ENCODE data around the gene GTF2IRD1.
"Not testable (repeated sequence)": the region's sequence is repeated elsewhere in the genome, so short reads cannot be mapped to it uniquely, and the experiment has no call there.

GTF2IRD1 gene

DNA sequence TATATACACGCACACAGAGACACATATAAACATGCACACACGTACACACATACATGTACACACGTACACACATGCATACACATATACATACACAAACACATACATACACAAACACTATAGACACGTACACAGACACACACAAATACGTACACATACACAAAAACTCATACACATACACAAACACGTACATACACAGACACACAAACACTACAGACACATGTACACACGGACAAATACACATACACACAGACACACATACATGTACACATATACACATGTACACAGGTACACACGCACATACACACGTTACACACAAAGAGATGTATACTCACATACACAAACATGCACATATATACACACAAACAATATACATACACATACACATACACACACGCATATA lies 35.2 kb upstream of the GTF2IRD1 start:
- no peak for DNase-seq (ENCODE audit: low read depth in 2 of 2)
- TF ChIP-seq, protein P1, sequence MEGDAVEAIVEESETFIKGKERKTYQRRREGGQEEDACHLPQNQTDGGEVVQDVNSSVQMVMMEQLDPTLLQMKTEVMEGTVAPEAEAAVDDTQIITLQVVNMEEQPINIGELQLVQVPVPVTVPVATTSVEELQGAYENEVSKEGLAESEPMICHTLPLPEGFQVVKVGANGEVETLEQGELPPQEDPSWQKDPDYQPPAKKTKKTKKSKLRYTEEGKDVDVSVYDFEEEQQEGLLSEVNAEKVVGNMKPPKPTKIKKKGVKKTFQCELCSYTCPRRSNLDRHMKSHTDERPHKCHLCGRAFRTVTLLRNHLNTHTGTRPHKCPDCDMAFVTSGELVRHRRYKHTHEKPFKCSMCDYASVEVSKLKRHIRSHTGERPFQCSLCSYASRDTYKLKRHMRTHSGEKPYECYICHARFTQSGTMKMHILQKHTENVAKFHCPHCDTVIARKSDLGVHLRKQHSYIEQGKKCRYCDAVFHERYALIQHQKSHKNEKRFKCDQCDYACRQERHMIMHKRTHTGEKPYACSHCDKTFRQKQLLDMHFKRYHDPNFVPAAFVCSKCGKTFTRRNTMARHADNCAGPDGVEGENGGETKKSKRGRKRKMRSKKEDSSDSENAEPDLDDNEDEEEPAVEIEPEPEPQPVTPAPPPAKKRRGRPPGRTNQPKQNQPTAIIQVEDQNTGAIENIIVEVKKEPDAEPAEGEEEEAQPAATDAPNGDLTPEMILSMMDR (IDR thresholded peaks at IDR 0.05; ENCODE audit: low read depth, low read length), result no peak
- no peak overlapping the region for H3K4me3 ChIP-seq (replicated peaks in 1 of 2; ENCODE audit: low read depth in 2 of 2, low read length in 2 of 2)

DNA sequence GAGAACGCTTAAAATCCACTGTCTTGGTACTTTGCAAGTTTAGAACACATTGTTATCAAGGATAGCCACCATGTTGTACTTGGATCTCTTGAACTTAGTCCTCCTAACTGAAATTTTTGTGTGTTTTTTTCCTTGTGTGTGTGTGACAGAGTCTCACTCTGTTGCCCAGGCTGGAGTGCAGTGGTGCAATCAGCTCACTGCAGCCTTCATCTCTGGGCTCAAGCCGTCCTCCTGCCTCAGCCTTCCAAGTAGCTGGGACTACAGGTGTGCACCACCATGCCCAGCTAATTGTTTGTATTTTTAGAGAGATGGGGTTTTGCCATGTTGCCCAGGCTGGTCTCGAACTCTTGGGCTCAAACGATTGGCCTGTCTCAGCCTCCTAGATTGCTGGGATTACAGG lies 34.5 kb upstream of the GTF2IRD1 start:
- H3K4me3 ChIP-seq (replicated peaks in 1 of 2; ENCODE audit: low read depth in 2 of 2, low read length in 2 of 2); DNase-seq (ENCODE audit: low read depth in 2 of 2): not testable (repeated sequence)

DNA sequence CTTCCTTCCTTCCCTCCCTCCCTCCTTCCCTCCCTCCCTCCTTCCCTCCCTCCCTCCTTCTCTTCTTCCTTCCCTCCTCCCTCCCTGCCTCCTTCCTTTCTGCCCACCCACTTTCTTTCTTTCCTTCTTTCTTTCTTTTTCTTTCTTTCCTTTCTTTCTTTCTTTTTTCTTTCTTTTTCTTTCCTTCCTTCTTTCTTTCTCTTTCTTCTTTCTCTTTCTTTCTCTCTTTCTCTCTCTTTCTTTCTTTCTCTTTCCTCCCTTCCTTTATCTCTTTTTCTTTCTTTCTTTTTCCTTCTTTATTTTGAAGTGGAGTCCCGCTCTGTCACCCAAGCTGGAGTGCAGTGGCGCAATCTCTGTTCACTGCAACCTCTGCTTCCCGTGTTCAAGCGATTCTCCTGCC lies 33.7 kb upstream of the GTF2IRD1 start:
- H3K4me3 ChIP-seq (replicated peaks in 1 of 2; ENCODE audit: low read depth in 2 of 2, low read length in 2 of 2), result no peak overlapping the region
- TF ChIP-seq, protein P1 (IDR thresholded peaks at IDR 0.05; ENCODE audit: low read depth, low read length), result no peak
- no peak for DNase-seq (ENCODE audit: low read depth in 2 of 2)

DNA sequence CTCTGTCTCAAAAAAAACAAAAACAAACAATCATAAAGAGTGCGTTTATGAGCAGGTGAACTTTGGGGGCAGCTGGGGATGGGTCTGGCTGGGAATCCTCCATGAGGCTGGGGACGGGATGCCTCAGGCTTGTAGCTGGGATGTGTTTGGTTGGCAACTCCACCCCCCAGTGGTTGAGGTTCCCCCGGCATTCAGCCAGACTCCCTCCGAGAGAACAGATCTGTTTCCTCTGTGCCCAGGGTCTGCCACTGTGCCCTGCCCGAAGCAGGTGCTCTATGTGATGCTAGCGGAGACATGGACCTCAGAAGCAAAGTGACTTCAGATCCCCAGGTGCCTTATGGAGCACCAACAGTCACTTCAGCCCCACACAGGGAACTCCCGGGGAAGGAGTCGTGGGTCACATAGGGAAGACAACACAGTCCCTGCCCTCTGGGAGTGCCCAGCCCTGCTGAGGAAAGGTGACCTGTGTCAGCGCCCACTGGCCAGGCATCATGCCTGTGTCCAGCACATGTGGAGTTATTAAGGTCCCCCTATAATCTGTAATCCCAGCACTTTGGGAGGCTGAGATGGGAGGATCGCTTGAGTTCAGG lies 29.3 kb upstream of the GTF2IRD1 start:
- DNase-seq (ENCODE audit: low read depth in 2 of 2), result no peak
- TF ChIP-seq, protein P1 (IDR thresholded peaks at IDR 0.05; ENCODE audit: low read depth, low read length), result no peak

DNA sequence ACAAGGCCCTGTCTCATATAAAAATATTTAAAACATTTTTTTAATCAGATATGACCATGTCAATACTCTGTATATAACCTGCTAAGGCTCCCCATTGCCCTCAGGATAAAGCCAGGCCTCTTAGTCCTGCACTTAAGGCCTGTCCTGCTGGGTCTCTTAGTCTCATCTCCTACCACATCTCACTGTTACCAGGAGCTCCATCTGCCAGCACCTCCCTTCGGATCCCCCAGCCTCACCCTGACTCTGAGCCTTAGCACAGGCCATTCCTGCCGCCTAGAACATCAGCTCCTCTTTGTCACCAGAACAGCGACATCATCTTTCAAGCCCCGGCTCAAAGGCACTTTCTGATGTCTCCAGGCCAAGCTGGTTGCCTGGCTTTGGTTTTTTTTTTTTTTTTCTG lies 25.7 kb upstream of the GTF2IRD1 start:
- DNase-seq (ENCODE audit: low read depth in 2 of 2), result no peak
- TF ChIP-seq, protein P1 (IDR thresholded peaks at IDR 0.05; ENCODE audit: low read depth, low read length), result no peak
- no peak overlapping the region for H3K4me3 ChIP-seq (replicated peaks in 1 of 2; ENCODE audit: low read depth in 2 of 2, low read length in 2 of 2)

More for the DNA sequence above, 29.3 kb upstream of the GTF2IRD1 start:
- H3K4me3 ChIP-seq (replicated peaks in 1 of 2; ENCODE audit: low read depth in 2 of 2, low read length in 2 of 2), result no peak overlapping the region

DNA sequence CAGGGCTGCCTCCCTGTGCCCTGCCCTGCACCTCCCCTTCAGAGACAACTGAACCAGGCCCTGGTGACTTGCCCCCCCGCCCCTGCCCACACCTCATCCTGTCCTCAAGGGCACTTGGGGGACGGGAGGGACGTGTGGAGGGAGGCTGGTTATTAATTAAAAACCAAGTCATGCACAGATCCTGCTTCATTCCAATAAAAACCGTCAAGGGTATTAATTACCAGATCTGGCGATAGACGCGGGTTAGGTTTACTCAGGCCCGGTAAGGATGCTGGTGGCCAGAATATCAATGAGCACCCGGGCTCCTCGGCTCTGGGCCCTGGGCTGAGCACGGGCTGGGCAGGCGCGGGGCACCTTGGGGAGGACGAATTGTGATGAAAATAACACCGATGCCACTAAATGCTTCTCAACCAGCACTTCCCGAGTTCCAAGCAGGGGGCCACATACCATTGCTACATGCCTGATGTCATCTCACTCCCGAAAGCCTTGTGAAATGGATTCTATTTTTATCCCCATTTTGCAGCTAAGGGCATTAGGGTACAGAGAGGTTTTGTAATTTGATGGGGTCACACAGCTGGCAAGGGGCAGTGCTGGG lies 24.5 kb upstream of the GTF2IRD1 start:
- DNase-seq (ENCODE audit: low read depth in 2 of 2), result peak; percentile 66 to 80
- H3K4me3 ChIP-seq (replicated peaks in 1 of 2; ENCODE audit: low read depth in 2 of 2, low read length in 2 of 2), result no peak overlapping the region
- TF ChIP-seq, protein P1 (IDR thresholded peaks at IDR 0.05; ENCODE audit: low read depth, low read length), result no peak

DNA sequence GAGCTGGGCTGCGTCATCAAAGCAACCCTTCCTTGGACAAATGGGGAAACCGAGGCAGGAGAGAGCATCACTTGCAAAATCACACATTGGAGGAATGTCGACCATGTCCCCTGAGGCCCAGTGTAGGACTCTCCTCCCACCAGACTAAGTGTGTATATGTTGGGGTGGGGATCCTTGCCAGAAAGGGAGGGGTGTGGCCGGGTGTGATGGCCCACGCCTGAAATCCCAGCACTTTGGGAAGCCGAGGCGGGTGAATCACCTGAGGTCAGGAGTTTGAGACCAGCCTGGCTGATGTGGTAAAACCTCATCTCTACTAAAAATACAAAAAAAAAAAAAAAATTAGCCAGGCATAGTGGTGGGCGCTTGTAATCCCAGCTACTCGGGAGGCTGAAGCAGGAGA lies 23.3 kb upstream of the GTF2IRD1 start:
- DNase-seq (ENCODE audit: low read depth in 2 of 2); H3K4me3 ChIP-seq (replicated peaks in 1 of 2; ENCODE audit: low read depth in 2 of 2, low read length in 2 of 2): not testable (repeated sequence)

DNA sequence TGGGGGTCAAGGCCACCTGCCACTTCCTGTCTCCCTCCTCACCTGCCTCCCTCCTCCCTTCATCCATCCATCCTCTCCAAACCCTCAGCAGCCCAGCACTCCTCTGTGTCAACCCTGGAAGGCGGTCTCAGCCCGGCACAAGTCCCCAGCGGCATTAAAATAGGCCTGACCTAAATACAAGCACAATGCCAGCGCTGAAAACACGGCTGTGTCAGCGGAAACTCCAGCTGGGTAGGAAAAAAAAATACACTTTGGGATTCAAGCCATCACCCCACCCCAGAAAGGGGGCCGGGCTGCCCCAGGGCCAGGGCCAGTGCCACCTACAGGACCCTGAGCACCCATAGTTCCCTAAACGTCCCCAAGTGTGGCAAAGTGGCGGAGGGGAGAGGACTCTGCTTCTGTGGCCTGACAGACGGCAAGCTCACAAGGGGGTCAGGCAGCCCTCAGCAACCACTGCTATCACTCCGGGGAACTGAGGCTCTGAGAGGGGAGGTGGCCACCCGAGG lies 22.7 kb upstream of the GTF2IRD1 start:
- no peak for DNase-seq (ENCODE audit: low read depth in 2 of 2)
- TF ChIP-seq, protein P1 (IDR thresholded peaks at IDR 0.05; ENCODE audit: low read depth, low read length), result no peak
- H3K4me3 ChIP-seq (replicated peaks in 1 of 2; ENCODE audit: low read depth in 2 of 2, low read length in 2 of 2), result no peak overlapping the region

DNA sequence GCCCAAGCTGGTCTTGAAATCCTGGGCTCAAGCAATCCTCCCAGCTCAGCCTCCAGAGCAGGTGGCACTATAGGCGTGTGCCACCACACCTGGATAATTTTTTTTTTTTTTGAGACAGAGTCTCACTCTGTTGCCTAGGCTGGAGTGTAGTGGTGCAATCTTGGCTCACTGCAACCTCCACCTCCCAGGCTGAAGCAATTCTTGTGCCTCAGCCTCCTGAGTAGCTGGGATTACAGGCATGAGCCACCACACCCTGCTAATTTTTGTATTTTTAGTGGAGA lies 16.5 kb upstream of the GTF2IRD1 start:
- not testable (repeated sequence) for H3K4me3 ChIP-seq (replicated peaks in 1 of 2; ENCODE audit: low read depth in 2 of 2, low read length in 2 of 2); DNase-seq (ENCODE audit: low read depth in 2 of 2)
